HepG2 (cell line): Measurements from ENCODE around the gene DIMT1. TPM values are rescaled to one million over a fixed set of nuclear protein-coding genes. Genes with fewer than 3 reads are reported as not detected.

Experiments
- GRHL1 ChIP-seq: sonication (generic); formaldehyde crosslinking; conservative IDR thresholded peaks from 2 replicates; pipeline ENCODE4 v1.8.0; 2022; ENCODE audit warnings: missing genetic modification reagents
- HNF1B ChIP-seq: sonication (generic); formaldehyde crosslinking; IDR thresholded peaks from 2 replicates; pipeline ENCODE4 v1.5.1; 2020; ENCODE audit warnings: mild to moderate bottlenecking, moderate library complexity, missing genetic modification reagents
- KAT7 ChIP-seq: IDR thresholded peaks from 2 replicates; pipeline ENCODE4 v1.6.1; 2018; ENCODE audit warnings: borderline replicate concordance, missing compliant biosample characterization
- MAFG ChIP-seq: sonication (generic); formaldehyde crosslinking; IDR thresholded peaks from 2 replicates; pipeline ENCODE4 v1.5.1; 2020; ENCODE audit warnings: mild to moderate bottlenecking, missing genetic modification reagents
- MIXL1 ChIP-seq: IDR thresholded peaks from 2 replicates; pipeline ENCODE4 v1.6.1; 2016
- NAIF1 ChIP-seq: sonication (generic); formaldehyde crosslinking; IDR thresholded peaks from 2 replicates; pipeline ENCODE4 v1.5.0; 2020; ENCODE audit warnings: mild to moderate bottlenecking, missing genetic modification reagents, borderline replicate concordance
- NFIC ChIP-seq: IDR thresholded peaks from 2 replicates; pipeline ENCODE4 v1.6.1; 2012; ENCODE audit warnings: mild to moderate bottlenecking, low read length, inconsistent platforms
- PHF21A ChIP-seq: sonication (generic); formaldehyde crosslinking; IDR thresholded peaks from 2 replicates; pipeline ENCODE4 v1.5.0; 2020; ENCODE audit warnings: mild to moderate bottlenecking, missing genetic modification reagents
- SP1 ChIP-seq, 2 experiments: fragments of 450-650 bp in 1 of 2; sonication (generic) in 1 of 2; formaldehyde crosslinking in 1 of 2; IDR thresholded peaks; 2 replicates each; pipeline versions ENCODE4 v1.4.0 to v1.6.1; 2016 to 2020; ENCODE audit warnings: missing genetic modification reagents in 1 of 2
- TAF1 ChIP-seq: sonication (generic); formaldehyde crosslinking; IDR thresholded peaks from 2 replicates; pipeline ENCODE4 v1.4.0; 2020; ENCODE audit warnings: missing genetic modification reagents
- TFDP2 ChIP-seq: sonication (generic); formaldehyde crosslinking; IDR thresholded peaks from 2 replicates; pipeline ENCODE4 v1.4.0; 2020; ENCODE audit warnings: missing genetic modification reagents
- THAP11 ChIP-seq: IDR thresholded peaks from 2 replicates; pipeline ENCODE4 v1.6.1; 2016; ENCODE audit warnings: missing biosample characterization, missing genetic modification reagents
- ZFP37 ChIP-seq: sonication (generic); formaldehyde crosslinking; IDR thresholded peaks from 2 replicates; pipeline ENCODE4 v1.4.0; 2020; ENCODE audit warnings: missing genetic modification reagents, borderline replicate concordance
- ZNF17 ChIP-seq: sonication (generic); formaldehyde crosslinking; IDR thresholded peaks from 2 replicates; pipeline ENCODE4 v1.5.0; 2020; ENCODE audit warnings: mild to moderate bottlenecking, missing genetic modification reagents
- ZNF350 ChIP-seq: sonication (generic); formaldehyde crosslinking; IDR thresholded peaks from 2 replicates; pipeline ENCODE4 v1.4.0; 2020; ENCODE audit warnings: mild to moderate bottlenecking, low read depth, missing genetic modification reagents, borderline replicate concordance
- ZNF75D ChIP-seq: sonication (generic); formaldehyde crosslinking; IDR thresholded peaks from 2 replicates; pipeline ENCODE4 v1.8.1; 2023; ENCODE audit warnings: missing genetic modification reagents, mild to moderate bottlenecking, borderline replicate concordance
- ZNF772 ChIP-seq: sonication (generic); formaldehyde crosslinking; IDR thresholded peaks from 2 replicates; pipeline ENCODE4 v1.5.0; 2020; ENCODE audit warnings: mild to moderate bottlenecking, missing genetic modification reagents
- ZNF777 ChIP-seq: sonication (generic); formaldehyde crosslinking; IDR thresholded peaks from 2 replicates; pipeline ENCODE4 v1.4.0; 2020; ENCODE audit warnings: missing genetic modification reagents
- ZNF816 ChIP-seq: sonication (generic); formaldehyde crosslinking; IDR thresholded peaks from 2 replicates; pipeline ENCODE4 v1.8.0; 2022; ENCODE audit warnings: missing genetic modification reagents, mild to moderate bottlenecking, borderline replicate concordance
- ZNF850 ChIP-seq: sonication (generic); formaldehyde crosslinking; conservative IDR thresholded peaks from 2 replicates; pipeline ENCODE4 v1.9.0; 2021; ENCODE audit warnings: mild to moderate bottlenecking, missing genetic modification reagents
- polyA plus RNA-seq, 8 experiments: library from polyadenylated mRNA; depleted of rRNA in 3 of 8; stranded (reverse) in 7 of 8; unstranded in 1 of 8; fragments of >200 nt; fragmentation: Illumina TruSeq in 4 of 8; extraction: Trizol in 4 of 8; gene quantifications; 2 replicates each; pipeline versions ENCODE4 v1.2.1 to v1.2.3, GENCODE V29; 2011 to 2016; ENCODE audit warnings: low read depth in 4 of 8, missing spikeins in 1 of 8, mixed read lengths in 1 of 8; ENCODE audit not compliant: insufficient read depth in 1 of 8
- total RNA-seq, 5 experiments: library from RNA; depleted of rRNA; stranded (reverse); fragments of >200 nt; fragmentation: Illumina TruSeq; extraction: Trizol; gene quantifications; 2 replicates each; pipeline ENCODE4 v1.2.3, GENCODE V29; 2016; ENCODE audit warnings: low read depth in 1 of 5
- TF ChIP-seq, protein P1 (sequence below): fragments of 450-650 bp; IDR thresholded peaks from 2 replicates; pipeline ENCODE4 v1.6.1; 2017; ENCODE audit warnings: mild to moderate bottlenecking
- TF ChIP-seq, protein P2 (sequence below): sonication (generic); formaldehyde crosslinking; IDR thresholded peaks from 2 replicates; pipeline ENCODE4 v1.9.0; 2021; ENCODE audit warnings: missing genetic modification reagents, borderline replicate concordance

DIMT1 gene
- total and polyA plus RNA-seq, 2 of the 13 experiments (the other 11 are each of a cell fraction or from before 2014, with no cell fraction given): 16.1 to 35.2 TPM

DNA sequence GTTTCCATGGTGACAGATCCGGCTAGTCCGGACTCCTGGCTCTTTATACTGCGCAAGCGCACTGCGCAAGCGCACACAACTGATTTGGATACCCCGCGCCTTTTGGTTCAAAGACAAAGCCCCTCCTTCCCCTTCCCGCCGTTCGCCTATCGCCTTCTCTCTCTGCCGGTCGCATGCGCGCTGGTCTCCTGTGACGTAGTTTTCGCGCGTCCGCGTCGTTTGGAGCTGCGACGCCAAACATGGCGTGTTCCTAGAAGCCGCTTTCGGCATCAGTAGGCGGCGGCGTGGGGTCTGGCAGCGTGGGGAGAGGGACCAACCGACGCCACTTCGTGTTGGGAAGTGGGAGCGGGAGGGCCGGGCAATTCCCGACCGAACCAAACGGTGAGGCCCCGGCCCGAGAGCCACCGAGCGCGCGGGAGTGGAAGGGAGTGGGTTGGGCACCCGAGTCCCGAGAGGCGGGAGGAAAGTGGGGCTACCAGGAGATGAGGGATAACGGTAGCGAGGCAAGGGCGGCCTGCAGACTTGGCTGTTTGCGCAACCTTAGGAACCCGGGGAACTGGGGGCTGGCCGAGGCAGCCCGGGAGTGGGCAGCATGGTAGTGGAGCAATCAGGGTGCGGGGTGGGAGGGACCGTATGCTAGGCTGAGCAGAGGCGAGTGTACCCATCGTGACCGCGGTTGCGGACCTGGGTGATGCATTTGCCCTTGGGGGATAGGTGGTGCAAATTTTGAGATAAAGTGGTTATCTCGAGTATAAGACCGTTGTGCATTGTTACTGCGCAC is 9.0 kb upstream of the DIMT1 start, which contains the start of gene IPO11 (continued):
- TF ChIP-seq HNF1B (CRISPR knock-in tag) (peak; percentile 83), PHF21A (CRISPR knock-in tag) (no peak; the same call in 1 of the 2 replicates), ZNF850 (CRISPR knock-in tag) (no peak), ZNF816 (no peak; the same call in 1 of the 2 replicates), NAIF1 (CRISPR knock-in tag) (no peak), SP1 (IDR thresholded peaks at IDR 0.05) (no peak), SP1 (CRISPR knock-in tag; IDR thresholded peaks at IDR 0.05) (peak; percentile 75), ZNF772 (CRISPR knock-in tag) (no peak), MAFG (no peak), THAP11 (peak; percentile 96), ZFP37 (no peak), NFIC (no peak), TAF1 (CRISPR knock-in tag) (peak; percentile 86), ZNF75D (CRISPR knock-in tag) (no peak), ZNF777 (no peak; the same call in none of the 2 replicates), ZNF350 (CRISPR knock-in tag) (peak; percentile 83), MIXL1 (CRISPR knock-in tag) (no peak), ZNF17 (no peak), GRHL1 (CRISPR knock-in tag) (no peak), KAT7 (peak; percentile 80; the same call in 1 of the 2 replicates), TFDP2 (CRISPR knock-in tag) (peak; percentile 98)
- TF ChIP-seq, protein P1, sequence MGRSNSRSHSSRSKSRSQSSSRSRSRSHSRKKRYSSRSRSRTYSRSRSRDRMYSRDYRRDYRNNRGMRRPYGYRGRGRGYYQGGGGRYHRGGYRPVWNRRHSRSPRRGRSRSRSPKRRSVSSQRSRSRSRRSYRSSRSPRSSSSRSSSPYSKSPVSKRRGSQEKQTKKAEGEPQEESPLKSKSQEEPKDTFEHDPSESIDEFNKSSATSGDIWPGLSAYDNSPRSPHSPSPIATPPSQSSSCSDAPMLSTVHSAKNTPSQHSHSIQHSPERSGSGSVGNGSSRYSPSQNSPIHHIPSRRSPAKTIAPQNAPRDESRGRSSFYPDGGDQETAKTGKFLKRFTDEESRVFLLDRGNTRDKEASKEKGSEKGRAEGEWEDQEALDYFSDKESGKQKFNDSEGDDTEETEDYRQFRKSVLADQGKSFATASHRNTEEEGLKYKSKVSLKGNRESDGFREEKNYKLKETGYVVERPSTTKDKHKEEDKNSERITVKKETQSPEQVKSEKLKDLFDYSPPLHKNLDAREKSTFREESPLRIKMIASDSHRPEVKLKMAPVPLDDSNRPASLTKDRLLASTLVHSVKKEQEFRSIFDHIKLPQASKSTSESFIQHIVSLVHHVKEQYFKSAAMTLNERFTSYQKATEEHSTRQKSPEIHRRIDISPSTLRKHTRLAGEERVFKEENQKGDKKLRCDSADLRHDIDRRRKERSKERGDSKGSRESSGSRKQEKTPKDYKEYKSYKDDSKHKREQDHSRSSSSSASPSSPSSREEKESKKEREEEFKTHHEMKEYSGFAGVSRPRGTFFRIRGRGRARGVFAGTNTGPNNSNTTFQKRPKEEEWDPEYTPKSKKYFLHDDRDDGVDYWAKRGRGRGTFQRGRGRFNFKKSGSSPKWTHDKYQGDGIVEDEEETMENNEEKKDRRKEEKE: no peak
- TF ChIP-seq, protein P2, sequence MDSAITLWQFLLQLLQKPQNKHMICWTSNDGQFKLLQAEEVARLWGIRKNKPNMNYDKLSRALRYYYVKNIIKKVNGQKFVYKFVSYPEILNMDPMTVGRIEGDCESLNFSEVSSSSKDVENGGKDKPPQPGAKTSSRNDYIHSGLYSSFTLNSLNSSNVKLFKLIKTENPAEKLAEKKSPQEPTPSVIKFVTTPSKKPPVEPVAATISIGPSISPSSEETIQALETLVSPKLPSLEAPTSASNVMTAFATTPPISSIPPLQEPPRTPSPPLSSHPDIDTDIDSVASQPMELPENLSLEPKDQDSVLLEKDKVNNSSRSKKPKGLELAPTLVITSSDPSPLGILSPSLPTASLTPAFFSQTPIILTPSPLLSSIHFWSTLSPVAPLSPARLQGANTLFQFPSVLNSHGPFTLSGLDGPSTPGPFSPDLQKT (CRISPR knock-in tag): no peak
